A549 (cell line): Measurements from ENCODE around the gene TMPRSS4.

Experiments used
- BHLHE40 ChIP-seq: IDR thresholded peaks from 2 replicates; pipeline ENCODE4 v1.6.1; 2012; ENCODE audit warnings: low read depth, low read length, inconsistent platforms
- CBX2 ChIP-seq: fragments of 200-600 bp; sonication (generic); IDR thresholded peaks from 2 replicates; pipeline ENCODE4 v1.6.1; 2016; ENCODE audit warnings: low read depth, mild to moderate bottlenecking, borderline replicate concordance
- CBX8 ChIP-seq: fragments of 200-600 bp; sonication (generic); IDR thresholded peaks from 2 replicates; pipeline ENCODE4 v1.6.1; 2016
- CHD2 ChIP-seq: fragments of 150-350 bp; IDR thresholded peaks from 2 replicates; pipeline ENCODE4 v1.6.1; 2014; ENCODE audit warnings: low read length; ENCODE audit not compliant: partially characterized antibody
- CTCF ChIP-seq: fragments of >200 bp; sonication (Bioruptor Twin); formaldehyde crosslinking; IDR thresholded peaks from 3 replicates; pipeline ENCODE4 v1.5.1; 2016
- KDM5A ChIP-seq: fragments of 200-600 bp; sonication (generic); IDR thresholded peaks from 2 replicates; pipeline ENCODE4 v1.6.1; 2016; ENCODE audit warnings: antibody characterized with exemption, mild to moderate bottlenecking
- POLR2A ChIP-seq: IDR thresholded peaks from 2 replicates; pipeline ENCODE4 v1.6.1; 2012; ENCODE audit warnings: mild to moderate bottlenecking, low read length

GRCh38 chr11:118091690-118092089 is 14.8 kb downstream of the TMPRSS4 start:
- TF ChIP-seq CBX8 (no peak), CTCF (no peak), POLR2A (no peak), KDM5A (no peak), CHD2 (no peak), BHLHE40 (no peak), CBX2 (no peak)
